ENCODE measurements around the gene PBX1.
"Not testable (repeated sequence)": the region's sequence is repeated elsewhere in the genome, so short reads cannot be mapped to it uniquely, and the experiment has no call there.

Gene PBX1

GRCh38 chr1:164592634-164593033, 33.6 kb downstream of the PBX1 start:
- no peak for DNase-seq

DNA sequence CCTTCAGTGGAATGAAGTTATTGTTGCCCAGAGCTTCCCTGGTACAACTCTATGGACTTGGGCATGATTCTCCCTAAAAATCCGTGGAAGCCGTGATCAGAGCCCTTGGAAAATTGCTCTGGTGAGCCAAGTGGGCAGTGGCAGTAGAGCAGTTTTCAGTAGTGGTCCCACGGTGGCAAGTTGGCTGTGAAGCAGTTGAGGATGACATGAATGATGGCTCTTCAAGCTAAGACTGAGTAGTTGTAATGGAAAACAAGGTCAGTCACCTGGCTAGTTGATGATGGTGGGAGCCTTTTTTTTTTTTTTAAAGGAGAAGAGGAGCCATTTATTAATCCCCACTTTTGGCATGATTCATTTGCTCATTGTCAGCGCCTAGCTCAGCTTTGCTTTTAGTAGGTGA, 36.2 kb downstream of the PBX1 start:
- no peak for DNase-seq

DNA sequence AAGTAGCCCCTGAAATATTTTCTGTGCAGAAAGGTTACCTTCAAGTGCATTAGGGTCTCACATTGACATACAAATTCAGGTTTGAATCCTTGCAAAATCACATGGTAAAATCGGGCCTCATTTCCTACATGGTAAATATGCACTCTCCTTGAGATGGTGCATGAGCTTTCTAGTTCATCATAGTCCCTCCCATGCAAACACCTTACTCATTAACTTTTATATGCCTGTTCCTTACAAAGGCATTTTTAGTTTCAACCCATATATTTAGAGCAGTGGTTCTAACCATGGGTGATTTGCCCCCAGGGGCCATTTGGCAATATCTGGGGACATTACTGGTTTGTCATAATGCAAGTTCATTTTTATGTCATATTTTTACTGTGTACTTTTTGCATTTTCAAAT, 37.2 kb downstream of the PBX1 start:
- DNase-seq = no peak

DNA sequence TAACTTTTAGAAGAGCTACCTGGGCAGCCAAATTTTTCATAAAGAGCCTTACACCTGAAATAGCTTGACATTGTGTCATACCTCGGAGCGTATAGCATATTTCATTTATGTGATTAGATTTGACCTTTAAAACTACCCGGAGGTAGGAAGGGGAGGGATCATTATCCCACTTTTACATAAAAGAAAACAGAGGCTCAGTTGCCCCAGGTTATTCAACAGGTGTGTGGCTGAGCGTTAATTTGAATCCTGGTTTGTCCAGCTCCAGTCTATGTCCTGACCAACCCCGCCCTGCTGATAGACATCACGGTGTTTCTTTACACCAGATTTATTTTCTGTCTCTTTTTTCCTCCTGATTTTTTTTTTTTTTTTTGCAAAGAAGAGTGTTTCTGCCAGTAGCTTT, 39.7 kb downstream of the PBX1 start:
- DNase-seq = no peak

- no peak for DNase-seq
Observed at GRCh38 chr1:164599272-164599671, 40.3 kb downstream of the PBX1 start.

DNA sequence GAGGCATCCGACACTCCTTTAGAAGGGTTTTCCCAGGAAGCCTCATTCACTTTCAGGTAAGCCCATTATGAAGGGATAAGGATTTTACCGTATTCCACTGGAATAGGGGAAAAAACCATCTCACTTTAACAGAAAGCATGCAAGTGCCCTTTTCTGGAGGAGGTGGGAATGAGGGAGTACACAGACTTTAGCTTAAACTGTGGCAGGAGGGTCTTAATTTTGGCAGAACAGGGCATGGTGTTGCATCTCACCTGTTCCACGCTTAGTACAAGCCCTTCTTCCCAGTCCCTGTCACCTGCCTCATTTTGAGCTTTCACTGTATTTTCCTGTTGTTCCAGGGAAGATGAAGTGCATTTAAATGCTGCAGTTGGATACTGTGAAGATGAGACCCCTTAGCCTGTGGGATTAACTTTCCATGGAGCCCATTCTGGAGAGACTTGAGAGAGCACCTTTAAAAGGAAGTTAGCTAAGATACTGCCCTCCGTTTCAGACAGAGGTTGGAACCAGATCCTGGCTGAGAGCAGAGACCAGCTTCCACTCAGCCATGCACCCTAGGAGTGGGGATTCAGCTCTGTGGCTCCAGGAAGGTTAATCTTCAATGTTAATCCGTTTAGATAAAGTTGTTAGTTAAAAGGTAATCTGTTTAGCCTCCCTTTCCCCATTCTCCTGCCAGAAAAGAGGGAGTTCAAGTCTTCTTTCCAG, 42.6 kb downstream of the PBX1 start:
- no peak for DNase-seq

GRCh38 chr1:164602101-164602422, 43.1 kb downstream of the PBX1 start:
- DNase-seq = no peak

- DNase-seq = peak; percentile 38 to 45
Observed at GRCh38 chr1:164602480-164603093, 43.6 kb downstream of the PBX1 start.

DNA sequence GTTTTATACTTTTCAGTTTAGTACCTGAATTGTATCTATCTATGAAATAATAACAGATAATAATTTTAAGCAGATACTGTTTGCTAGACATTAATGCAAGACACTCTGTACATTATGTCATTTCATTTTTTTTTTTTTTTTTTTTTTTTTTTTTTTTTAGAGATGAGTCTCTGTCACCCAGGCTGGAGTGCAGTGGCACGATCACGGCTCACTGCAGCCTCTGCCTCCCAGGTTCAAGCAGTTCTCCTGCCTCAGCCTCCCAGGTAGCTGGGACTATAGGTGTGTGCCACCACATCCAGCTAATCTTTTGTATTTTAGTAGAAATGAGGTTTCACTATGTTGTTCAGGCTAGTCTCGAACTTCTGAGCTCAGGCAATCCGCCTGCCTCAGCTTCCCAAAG, 44.8 kb downstream of the PBX1 start:
- not testable (repeated sequence) for DNase-seq

DNA sequence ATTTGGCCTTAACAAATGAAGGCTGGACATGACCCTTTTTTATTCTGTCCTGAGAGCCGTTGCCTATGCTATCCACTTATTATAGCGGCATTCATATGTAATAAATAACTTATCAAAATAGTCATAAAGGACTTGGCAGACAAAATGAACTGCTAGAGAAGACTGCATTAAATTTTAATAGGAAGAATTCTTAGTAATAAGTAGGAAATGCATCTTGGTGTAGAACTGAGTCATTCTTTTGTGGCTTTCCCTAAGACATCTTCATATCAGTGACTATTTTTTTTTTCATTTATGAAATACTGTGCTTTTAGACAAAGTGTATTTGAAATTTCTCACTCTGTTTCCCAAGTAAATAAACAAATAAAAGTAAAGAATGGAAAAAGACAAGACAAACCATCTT, 45.6 kb downstream of the PBX1 start:
- DNase-seq = no peak

GRCh38 chr1:164605254-164606091, 46.5 kb downstream of the PBX1 start:
- DNase-seq = no peak

DNA sequence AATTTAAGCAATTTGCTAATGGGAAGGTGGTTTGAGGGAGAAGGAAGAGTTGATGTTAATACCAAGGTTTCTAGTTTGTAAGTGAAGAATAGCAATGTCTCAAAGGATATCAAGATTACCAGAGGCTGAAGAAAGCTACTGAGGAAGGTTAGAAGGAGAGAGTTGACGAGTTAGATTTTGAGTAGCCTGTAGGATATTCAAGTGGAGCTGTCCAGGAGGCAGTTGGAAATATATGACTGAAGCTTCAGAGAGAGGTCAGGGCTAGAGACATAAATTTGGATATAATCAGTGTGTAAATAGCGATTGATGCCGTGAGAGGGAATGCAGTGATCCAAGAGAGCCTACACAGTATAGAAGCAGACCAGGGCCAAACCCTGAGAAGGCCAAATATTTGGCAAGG, 48.4 kb downstream of the PBX1 start:
- no peak for DNase-seq

- DNase-seq = no peak
Observed at GRCh38 chr1:164608651-164609057, 49.7 kb downstream of the PBX1 start.

DNA sequence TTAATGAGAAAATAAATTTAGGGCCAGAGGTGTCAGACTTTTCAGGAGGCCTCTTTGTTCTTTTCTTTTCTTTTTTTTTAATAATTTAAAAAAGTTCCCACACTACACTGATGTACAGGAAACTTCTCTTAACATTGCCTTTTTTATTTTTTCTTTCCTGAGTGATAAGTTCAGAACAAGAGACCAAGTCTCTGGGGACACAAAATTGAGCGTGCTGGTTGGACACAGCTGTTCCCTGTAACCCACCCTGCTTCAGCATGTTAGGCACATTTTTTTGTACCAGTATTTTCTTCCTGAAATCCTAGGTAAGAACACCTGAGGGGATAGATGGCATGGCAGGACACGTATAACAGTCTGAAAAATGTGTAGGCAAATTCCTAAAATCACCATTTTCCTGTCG, 50.1 kb downstream of the PBX1 start:
- no peak for DNase-seq

- no peak for DNase-seq
Observed at GRCh38 chr1:164610538-164611222, 51.7 kb downstream of the PBX1 start.

DNA sequence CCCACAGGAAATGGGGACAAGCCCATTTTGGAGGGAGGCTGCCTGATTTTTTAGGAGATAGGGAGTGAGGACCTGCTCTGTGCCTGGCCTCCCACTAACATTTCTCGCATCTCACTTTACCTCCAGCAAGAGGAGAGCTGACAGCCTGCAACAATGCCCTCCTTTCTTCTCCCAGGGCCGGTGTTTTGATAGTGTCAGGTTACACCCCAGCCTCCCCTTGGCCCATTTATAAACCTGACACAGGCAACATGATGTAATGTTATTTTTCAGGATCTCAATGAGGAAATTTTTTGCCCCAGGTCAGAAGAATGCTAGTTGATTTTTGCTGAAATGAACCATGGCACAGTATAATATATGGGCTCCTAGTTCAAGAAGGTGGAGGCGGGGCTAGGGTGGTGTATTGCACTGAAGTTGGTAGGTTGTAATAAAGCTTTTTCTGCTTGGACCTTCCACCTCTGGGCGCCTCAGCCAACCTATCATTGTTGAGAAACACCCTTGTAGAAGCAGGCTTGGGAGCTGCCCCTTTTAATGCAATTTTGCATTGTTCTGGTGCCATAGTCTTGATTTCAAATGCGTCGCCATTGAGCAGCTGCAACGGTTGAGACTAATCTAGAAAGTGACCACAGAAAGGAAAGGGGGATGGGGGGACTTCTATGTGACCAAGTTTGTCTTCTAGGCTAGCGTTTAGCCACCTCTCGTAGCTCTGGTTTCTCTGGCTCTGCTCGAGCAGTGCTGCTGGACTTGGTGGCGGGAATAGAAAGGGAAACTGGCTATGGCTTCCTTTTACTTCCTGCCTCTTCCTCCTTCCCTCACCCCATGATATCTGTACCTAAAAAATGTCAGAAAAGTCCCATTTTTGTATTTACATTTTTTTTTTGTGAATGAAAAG, 53.0 kb downstream of the PBX1 start:
- DNase-seq = peak; percentile 82 to 83

- no peak for DNase-seq
Observed at GRCh38 chr1:164613176-164613575, 54.2 kb downstream of the PBX1 start.

- no peak for DNase-seq
Observed at GRCh38 chr1:164614316-164614715, 55.3 kb downstream of the PBX1 start.

DNA sequence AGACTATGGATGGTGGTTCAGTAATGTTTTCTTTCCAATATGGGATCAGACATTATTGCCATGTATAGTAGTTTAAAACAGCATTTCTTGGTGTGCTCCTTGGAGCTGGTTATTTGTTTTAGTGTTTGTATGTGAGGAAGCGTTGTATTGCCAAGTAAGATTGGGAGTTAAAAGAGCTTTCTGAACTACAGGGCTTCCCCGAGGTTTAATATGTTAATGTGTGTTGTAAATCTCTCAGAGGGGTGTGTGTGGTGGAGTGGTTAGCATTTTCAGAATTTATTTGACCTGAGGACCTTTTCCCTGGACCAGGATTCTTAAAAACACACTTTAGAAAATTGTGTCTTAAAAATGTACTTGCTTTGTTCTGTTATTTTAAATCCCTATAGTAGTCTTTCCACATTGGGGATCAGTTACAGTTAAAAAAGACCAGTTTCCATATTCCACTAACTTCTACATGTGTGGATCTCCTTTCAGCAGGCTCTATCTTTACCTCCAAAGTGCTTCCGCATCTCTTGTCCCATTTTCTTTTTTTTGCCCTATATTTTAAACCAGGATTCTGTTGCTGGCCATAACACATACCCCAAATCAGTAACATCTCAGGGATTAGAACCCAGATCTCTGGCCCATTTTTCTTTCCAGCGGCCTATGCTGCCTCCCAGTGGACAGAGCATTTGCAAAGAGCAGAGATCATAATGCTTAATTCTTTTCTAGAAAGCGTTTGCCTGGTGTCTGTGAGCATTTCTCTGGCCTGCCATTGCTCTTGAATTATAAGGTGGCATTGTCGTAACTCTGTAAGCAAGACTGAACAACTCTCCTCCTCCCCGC, 58.6 kb downstream of the PBX1 start:
- DNase-seq = peak; percentile 92 to 99

DNA sequence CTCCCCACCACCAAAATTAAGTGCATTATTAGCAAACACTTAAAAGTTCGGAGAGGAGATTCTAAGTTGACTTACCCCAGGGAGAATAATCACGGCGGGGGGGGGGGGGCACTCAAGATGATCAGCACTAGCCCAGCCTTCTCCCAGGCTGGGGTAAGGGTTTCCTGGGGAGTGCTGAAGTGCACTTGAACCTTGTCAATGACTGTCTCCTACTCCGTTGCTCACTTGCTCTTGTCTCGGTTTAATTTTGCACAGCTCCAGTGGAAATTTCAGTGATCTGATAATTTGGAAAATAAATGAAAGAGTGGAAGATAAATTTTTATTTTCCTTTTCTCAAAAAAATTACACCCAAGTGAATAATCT, 59.2 kb downstream of the PBX1 start:
- DNase-seq = peak; percentile 92 to 99

GRCh38 chr1:164619006-164619784, 60.2 kb downstream of the PBX1 start:
- no peak for DNase-seq
